HL-60 (cell line): Measurements from ENCODE around the gene LRMDA.

Source experiments
- CTCF ChIP-seq: IDR thresholded peaks from one replicate; pipeline ENCODE4 v1.5.1; 2011; ENCODE audit warnings: low read length, control low read depth, inconsistent platforms; ENCODE audit not compliant: insufficient read depth
- GABPA ChIP-seq: IDR thresholded peaks from 2 replicates; pipeline ENCODE4 v1.6.1; 2012; ENCODE audit warnings: low read depth
- POLR2AphosphoS5 ChIP-seq: IDR thresholded peaks from 2 replicates; pipeline ENCODE4 v1.6.1; 2012; ENCODE audit warnings: low read depth
- REST ChIP-seq: IDR thresholded peaks from 2 replicates; pipeline ENCODE4 v1.6.1; 2012; ENCODE audit warnings: low read depth; ENCODE audit not compliant: insufficient replicate concordance
- SPI1 ChIP-seq: IDR thresholded peaks from 2 replicates; pipeline ENCODE4 v1.6.1; 2012; ENCODE audit warnings: low read depth, mild to moderate bottlenecking, borderline replicate concordance

- TF ChIP-seq REST (no peak), CTCF (no peak), SPI1 (no peak), GABPA (no peak), POLR2AphosphoS5 (no peak)
These were observed 1003.7 kb downstream of the LRMDA start for GRCh38 chr10:76435157-76435556.
